K562 (cell line): ENCODE results near the gene ZBTB8A. TPM values are rescaled to one million over a fixed set of nuclear protein-coding genes. Genes with fewer than 3 reads are reported as not detected.
A peak's percentile ranks its signal among the peaks of the same experiment; 100 is the strongest.

Source experiments
- ARID1B ChIP-seq: fragments of 450-650 bp; IDR thresholded peaks from 2 replicates; pipeline ENCODE4 v1.6.1; 2016; ENCODE audit warnings: antibody characterized with exemption, mild to moderate bottlenecking, inconsistent platforms
- CLOCK ChIP-seq: fragments of 250-450 bp; sonication (Bioruptor Pico); IDR thresholded peaks from 2 replicates; pipeline ENCODE4 v1.4.0; 2020; ENCODE audit warnings: mild to moderate bottlenecking, moderate library complexity, borderline replicate concordance
- CXXC5 ChIP-seq: fragments of 250-450 bp; sonication (Bioruptor Pico); IDR thresholded peaks from 2 replicates; pipeline ENCODE4 v1.8.0; 2022; ENCODE audit warnings: inconsistent platforms, mild to moderate bottlenecking, moderate library complexity
- ESRRA ChIP-seq: fragments of 450-650 bp; IDR thresholded peaks from 2 replicates; pipeline ENCODE4 v1.6.1; 2014; ENCODE audit warnings: low read depth, mild to moderate bottlenecking, moderate library complexity, borderline replicate concordance
- GTF2F1 ChIP-seq: IDR thresholded peaks from 2 replicates; pipeline ENCODE4 v1.6.1; 2011; ENCODE audit warnings: low read depth, low read length, improper control_type of control experiment
- HMG20A ChIP-seq: fragments of 450-650 bp; formaldehyde crosslinking; conservative IDR thresholded peaks from 2 replicates; pipeline ENCODE4 v1.4.0; 2020; ENCODE audit warnings: mild to moderate bottlenecking, mixed read lengths
- HNRNPH1 ChIP-seq: fragments of 200-400 bp; formaldehyde crosslinking; optimal IDR thresholded peaks from 2 replicates; pipeline ENCODE3; 2017; ENCODE audit warnings: low read depth, mild to moderate bottlenecking, low read length, moderate library complexity
- MTA2 ChIP-seq: fragments of 450-650 bp; IDR thresholded peaks from 2 replicates; pipeline ENCODE4 v1.6.1; 2016; ENCODE audit warnings: low read depth
- MXD1 ChIP-seq: fragments of 250-450 bp; sonication (Bioruptor Pico); IDR thresholded peaks from 2 replicates; pipeline ENCODE4 v1.8.0; 2021; ENCODE audit warnings: borderline replicate concordance, mild to moderate bottlenecking, moderate library complexity; ENCODE audit not compliant: poor library complexity, severe bottlenecking
- NFIC ChIP-seq: fragments of 450-650 bp; IDR thresholded peaks from 2 replicates; pipeline ENCODE4 v1.6.1; 2017; ENCODE audit warnings: mild to moderate bottlenecking, inconsistent platforms
- NKRF ChIP-seq: fragments of 450-650 bp; IDR thresholded peaks from 2 replicates; pipeline ENCODE4 v1.6.1; 2016; ENCODE audit warnings: borderline replicate concordance
- SMAD3 ChIP-seq: fragments of 450-650 bp; formaldehyde crosslinking; conservative IDR thresholded peaks from 2 replicates; pipeline ENCODE4 v1.4.0; 2020; ENCODE audit warnings: mild to moderate bottlenecking
- SMAD4 ChIP-seq: fragments of 250-450 bp; sonication (Bioruptor Pico); conservative IDR thresholded peaks from 2 replicates; pipeline ENCODE4 v1.8.0; 2021; ENCODE audit warnings: inconsistent platforms, mild to moderate bottlenecking, moderate library complexity
- TBL1XR1 ChIP-seq, 2 experiments: IDR thresholded peaks; 2 replicates each; pipeline ENCODE4 v1.6.1; 2012; ENCODE audit warnings: improper control_type of control experiment in 2 of 2, low read length in 2 of 2, mild to moderate bottlenecking in 1 of 2
- ZC3H11A ChIP-seq: IDR thresholded peaks from 2 replicates; pipeline ENCODE4 v1.6.1; 2012; ENCODE audit warnings: low read depth, low read length, improper control_type of control experiment
- ZNF140 ChIP-seq: fragments of 250-450 bp; sonication (Bioruptor Pico); IDR thresholded peaks from 2 replicates; pipeline ENCODE4 v1.8.0; 2021; ENCODE audit warnings: moderate library complexity, mild to moderate bottlenecking, inconsistent platforms
- ZNF431 ChIP-seq: sonication (generic); formaldehyde crosslinking; IDR thresholded peaks from 2 replicates; pipeline ENCODE4 v1.8.0; 2022; ENCODE audit warnings: mild to moderate bottlenecking, missing genetic modification reagents
- ZNF444 ChIP-seq: fragments of 250-450 bp; sonication (Bioruptor Pico); IDR thresholded peaks from 2 replicates; pipeline ENCODE4 v1.4.0; 2020; ENCODE audit warnings: mild to moderate bottlenecking, moderate library complexity
- ZNF785 ChIP-seq: fragments of 250-450 bp; sonication (Bioruptor Pico); IDR thresholded peaks from 2 replicates; pipeline ENCODE4 v1.4.0; 2020; ENCODE audit warnings: mild to moderate bottlenecking
- polyA plus RNA-seq, 8 experiments: library from polyadenylated mRNA; depleted of rRNA in 4 of 8; stranded (reverse) in 5 of 8; unstranded in 3 of 8; fragments of >200 nt; fragmentation: Nextera tagmentation in 2 of 8; fragmentation: Illumina TruSeq in 1 of 8; extraction: Ambion mirVana in 2 of 8; extraction: Trizol in 1 of 8; gene quantifications; 2 replicates each; pipeline versions ENCODE4 v1.2.1 to v1.2.3, GENCODE V29; 2011 to 2014; ENCODE audit warnings: inconsistent platforms in 1 of 8, missing spikeins in 1 of 8
- total RNA-seq, 7 experiments: library from RNA; depleted of rRNA in 6 of 7; stranded (reverse); fragments of >200 nt in 6 of 7; fragmentation: Illumina TruSeq in 2 of 7; extraction: Trizol in 2 of 7; gene quantifications; 2 replicates each; pipeline versions ENCODE4 v1.2.1 to v1.2.3, GENCODE V29; 2011 to 2021; ENCODE audit warnings: low replicate concordance in 1 of 7

The ZBTB8A gene
- total and polyA plus RNA-seq, 9 of the 15 experiments (the other 6 are each of a cell fraction or from before 2014, with no cell fraction given), result 0.01 to 0.64 (median 0.09) TPM

- TF ChIP-seq ZNF444 (peak; percentile 86), MTA2 (peak; percentile 3; the same call in 1 of the 2 replicates), NFIC (no peak), SMAD4 (peak; percentile 97), HMG20A (peak; percentile 67; the same call in 1 of the 2 replicates), TBL1XR1 (IDR thresholded peaks at IDR 0.05; ENCODE audit: low read length in 2 of 2) (no peak), SMAD3 (CRISPR knock-in tag) (peak; percentile 99), ZNF785 (CRISPR knock-in tag) (no peak), GTF2F1 (peak; percentile 53; the same call in 1 of the 2 replicates), HNRNPH1 (no peak), ZC3H11A (no peak), CLOCK (CRISPR knock-in tag) (peak; percentile 86; the same call in 1 of the 2 replicates), MXD1 (CRISPR knock-in tag) (peak; percentile 84), ZNF431 (CRISPR knock-in tag) (peak; percentile 64; the same call in 1 of the 2 replicates), NKRF (peak; percentile 77), ESRRA (no peak; the same call in none of the 2 replicates), CXXC5 (peak; percentile 99), ZNF140 (CRISPR knock-in tag) (peak; percentile 91), ARID1B (no peak)
Measured at GRCh38 chr1:32650752-32651460, 111.7 kb downstream of the ZBTB8A start, which contains the start of gene RBBP4 (continued).
